GF-D8 (cell line): ENCODE data around the gene PSMB10.
"Not testable (repeated sequence)": the region's sequence is repeated elsewhere in the genome, so short reads cannot be mapped to it uniquely, and the experiment has no call there.

ENCODE experiments used
- DNase-seq: peaks from one replicate; lab custom pipeline; 2025; lab: John Stamatoyannopoulos, UW

PSMB10 gene

DNA sequence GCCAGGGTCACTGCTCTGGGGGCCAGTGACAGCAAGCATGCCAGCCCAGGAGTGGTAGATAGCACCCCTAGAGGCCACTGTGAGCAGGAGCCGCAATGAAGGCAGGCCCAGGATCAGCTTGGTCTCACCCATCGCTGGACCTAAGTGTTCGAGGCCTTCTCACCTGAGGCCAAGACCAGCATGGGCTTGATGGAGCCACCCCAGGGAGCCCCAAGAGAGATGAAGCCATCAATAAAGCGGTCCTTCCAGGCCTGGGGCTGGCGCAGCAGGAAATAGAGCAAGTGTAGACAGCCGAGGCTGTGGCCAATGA lies 5.5 kb upstream of the PSMB10 start:
- no peak for DNase-seq

DNA sequence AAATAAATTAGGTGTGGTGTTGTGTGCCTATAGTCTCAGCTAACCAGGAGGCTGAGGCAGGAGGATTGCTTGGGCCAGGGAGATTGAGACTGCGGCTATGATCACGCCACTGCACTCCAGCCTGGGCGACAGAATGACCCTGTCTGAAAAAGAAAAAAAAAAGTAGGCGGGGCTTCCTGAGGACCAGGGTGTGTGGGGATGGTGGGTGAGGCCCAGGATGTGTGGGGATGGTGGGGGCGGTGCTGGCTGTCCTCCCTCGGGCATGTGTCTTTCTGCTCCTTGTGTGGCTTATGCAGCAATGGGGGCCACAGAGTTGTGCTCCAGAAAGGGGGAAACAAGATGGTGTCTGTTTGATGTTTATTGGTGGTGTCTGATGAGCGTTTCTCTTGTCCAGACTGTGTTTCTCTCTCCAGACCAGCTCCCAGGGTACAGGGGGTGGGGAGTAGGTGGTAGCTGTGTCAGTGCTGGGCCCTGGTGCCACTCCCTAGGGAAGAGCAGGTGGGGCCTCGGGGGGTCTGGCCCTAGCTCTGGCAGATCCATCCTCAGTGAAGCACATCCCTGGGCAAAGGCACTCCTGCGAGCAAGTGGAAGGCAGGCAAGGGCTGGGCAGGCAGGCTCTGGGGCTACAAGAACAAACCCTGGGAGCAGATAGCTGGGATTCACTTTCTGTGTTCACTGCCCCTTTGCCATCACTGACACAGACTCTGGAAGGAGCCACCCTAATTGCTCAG lies 5.0 kb upstream of the PSMB10 start:
- DNase-seq, result no peak

DNA sequence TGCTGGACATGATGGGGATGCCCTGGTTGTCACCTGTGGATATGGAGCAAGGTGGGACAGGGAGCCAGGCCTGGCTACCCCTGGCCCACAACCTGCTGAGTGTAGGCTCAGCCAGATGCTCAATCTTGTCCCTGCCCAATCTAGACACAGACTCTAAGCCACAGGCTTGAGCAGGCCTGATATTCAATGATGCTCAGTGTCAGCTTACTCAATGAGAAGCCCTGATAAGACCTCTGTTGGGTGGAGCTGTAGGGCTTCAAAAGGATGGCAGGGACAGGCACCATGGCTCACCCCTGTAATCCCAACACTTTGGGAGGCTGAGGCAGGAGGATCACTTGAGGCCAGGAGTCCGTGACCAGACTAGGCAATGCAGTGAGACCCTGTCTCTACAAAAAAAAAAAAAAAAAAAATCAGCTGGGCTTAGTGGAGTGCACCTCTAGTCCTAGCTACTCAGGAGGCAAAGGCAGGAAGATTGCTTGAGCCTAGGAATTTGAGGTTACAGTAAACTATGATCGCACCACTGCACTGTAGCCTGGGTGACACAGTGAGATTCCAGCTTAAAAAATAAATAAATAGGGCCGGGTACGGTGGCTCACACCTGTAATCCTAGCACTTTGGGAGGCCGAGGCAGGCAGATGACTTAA lies 3.9 kb upstream of the PSMB10 start:
- no peak for DNase-seq

DNA sequence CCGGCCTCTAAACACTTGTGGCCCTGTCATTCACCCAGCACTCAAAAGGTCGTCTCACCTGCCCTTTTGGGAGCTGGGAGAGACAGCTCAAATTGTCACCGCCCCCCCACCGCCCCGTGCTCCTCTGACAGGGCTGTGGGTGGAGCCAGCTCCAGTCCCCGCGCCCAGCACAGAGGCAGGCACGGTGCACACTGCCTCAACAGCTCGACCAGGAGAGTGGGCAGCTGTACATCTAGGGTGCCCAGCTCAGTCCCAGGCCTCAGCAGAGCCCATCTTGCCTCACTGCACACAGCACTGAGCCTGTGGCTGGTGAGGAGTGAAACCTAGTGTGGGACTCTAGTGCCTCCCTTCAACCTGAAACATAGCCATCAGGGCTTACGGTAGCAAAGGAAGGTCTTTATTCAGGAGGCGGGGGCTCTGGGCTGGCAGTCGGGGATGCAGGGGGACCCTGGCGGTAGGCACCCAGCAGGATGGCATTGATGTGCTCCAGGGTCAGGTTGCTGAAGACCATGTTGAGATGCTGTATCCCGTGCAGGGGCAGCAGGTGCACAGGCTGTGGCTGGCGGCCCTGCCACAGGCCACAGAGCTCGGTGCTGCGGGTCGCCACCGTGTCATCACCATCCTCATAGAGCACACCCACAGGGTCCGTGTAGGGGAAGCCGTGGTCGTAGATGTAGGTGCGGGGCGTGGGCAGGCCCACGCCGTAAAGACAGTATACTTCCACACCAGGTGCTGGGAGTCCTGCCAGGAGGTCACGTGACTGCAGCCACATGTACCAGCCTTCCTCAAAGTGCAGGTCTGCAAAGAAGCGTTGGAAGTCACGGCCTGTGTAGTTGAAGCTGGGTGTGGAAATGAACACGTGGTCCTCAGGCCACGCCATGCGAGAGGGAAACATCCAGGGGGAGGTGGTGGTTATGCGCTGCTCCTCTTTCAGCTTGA lies 3.1 kb upstream of the PSMB10 start:
- peak; percentile 6 for DNase-seq

DNA sequence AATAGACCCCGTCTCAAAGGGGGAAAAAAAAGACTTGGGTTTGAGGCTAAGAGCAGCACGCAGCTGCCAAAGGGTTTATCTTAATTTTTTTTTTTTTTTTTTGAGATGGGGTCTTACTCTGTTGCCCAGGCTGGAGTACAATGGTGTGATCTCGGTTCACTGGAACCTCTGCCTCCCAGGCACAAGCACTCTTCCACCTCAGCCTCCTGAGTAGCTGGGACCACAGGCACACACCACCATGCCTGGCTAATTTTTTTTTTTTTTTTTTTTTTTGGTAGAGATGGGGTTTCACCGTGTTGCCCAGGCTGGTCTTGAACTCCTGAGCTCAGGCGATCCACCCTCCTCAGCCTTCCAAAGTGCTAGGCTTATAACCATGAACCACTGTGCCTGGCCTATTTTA lies 1.1 kb upstream of the PSMB10 start:
- not testable (repeated sequence) for DNase-seq

DNA sequence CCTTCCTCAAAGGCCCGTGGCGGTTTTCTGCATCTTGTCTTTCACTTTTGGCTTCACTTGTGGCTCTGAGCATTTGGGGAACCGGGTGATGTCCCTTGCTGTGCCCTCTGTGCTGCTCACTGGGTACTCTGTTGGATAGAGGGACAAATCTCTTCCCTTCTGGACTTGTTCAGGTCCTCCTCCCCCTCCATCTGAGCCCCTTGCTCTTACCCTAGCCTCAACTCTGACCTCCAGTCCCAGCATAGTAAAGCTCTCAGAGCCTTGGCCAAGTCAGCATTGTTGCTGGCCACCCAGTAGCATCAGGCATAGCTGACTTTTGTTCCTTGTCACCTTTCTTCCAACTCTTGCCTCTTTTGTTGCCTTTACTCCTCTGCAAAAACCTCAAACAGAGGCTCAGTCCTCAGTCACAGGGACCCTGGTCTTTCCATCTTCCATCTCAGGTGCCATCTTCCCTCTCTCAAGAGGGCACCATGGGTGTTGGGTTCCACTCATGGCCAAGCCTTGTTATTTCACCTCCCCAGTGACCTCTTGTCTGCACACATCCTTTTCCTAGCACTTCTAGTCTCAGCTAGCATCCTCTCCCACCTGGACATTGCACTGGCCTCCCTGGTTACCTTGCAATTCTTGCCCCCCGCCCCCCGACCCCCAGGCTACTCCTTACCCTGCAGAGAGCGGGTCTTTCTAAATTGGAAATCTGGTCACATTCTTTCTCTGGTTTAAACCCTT lies 393 bp upstream of the PSMB10 start:
- DNase-seq, result peak; percentile 62

DNA sequence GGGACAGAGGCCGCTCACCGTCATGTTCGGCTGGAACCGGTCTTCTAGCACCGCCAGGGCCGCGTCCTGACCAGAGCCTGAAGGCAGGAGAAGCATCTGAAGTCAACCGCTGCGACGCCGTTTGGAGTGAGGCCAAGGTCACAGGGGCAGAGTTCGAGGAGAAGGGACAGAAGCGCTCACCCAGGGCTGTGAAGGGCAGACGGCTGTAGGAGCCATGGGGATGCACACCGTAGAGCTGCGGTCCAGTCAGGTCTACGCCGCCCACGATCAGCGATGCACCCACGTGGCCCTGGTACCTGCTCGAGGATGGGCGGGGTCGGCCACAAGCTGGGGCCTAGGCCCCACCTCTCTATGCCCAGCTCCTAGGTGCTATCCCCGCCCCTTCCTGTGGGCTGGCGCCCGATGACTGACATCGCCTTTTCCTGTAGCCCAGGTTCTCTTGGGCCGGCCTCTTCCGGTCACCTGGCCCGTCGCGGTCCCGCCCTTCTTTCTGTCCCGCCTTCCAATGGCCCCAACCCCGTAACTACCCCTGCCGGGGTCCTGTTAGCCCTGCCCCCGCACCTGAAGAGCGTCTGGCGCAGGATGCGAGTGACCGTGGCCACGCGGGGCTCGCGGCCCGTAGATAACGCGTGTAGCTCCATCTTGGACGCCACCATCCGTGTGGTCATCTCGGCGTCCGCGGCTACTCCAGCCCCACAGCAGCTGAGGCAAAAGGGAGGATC lies 1.1 kb downstream of the PSMB10 start:
- peak; percentile 73 for DNase-seq

DNA sequence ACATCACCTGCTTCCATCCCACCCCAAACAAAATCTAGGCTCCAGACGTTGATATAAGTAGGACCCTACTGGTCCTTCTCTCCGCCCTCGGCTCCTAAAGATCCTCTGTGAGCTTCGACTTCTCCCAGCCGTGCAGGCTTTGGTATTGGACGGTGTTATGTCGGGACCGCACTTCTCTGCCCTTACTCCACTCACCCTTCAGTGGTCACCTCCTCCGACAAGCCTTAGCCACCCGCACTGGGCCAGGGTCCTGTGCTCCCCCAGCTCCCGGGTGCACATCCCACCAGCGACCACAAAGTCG lies 1.6 kb downstream of the PSMB10 start:
- no peak for DNase-seq

DNA sequence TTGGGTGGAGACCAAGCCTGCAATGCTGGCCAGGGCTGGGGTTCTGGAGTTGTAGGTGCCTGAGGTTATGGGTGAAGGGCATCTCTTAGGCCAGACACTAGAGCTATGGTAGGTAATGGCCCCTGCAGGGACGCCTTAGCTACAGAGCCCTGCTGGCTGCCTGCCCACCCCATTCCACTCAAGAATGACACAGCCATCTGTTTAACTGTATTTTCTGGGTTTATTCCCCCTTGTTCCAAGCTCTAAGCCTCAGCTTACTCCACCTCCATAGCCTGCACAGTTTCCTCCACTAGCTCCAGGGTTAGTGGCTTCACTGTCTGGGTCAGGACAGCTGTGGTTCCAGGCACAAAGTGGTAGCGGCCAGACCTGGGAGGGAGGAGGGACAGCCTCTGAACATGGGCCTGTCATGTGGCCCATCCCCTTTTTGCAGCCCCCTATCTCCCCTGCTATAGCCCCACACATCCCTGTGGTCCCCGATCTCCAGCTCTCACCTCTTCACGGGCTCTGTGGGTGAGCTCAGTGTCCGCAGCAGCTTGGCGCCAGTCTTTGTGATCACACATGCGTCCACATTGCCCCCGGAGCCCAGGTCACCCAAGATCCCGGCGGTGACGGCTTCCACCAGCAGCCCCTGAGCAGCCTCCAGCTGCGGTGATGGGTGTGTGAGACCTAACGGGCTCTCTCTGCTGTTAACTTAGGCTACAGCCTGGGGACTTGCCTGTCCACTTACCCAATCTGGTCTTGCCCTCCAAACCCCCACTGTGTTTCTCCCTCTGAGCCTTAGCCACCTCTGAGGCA lies 2.1 kb downstream of the PSMB10 start:
- no peak for DNase-seq

DNA sequence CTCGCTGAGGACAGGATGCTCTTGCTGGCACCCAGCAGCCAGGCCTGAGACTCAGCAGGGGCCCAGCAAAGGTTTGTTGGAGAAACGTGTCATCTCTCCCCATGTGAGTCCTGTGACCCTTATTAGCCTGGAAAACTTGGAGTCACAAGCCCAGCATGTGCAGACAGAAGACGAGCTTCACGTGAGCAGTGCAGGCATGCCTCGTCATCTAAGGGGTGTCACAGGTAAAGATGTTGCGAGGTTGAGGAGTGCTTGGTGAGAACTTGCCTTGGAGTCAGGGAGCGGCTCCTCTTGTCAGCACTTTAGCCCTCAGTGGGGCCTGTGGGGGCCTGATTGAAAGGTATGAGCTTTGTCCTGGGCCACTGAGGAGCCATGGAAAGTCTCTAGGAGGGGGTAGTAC lies 2.8 kb downstream of the PSMB10 start:
- no peak for DNase-seq

DNA sequence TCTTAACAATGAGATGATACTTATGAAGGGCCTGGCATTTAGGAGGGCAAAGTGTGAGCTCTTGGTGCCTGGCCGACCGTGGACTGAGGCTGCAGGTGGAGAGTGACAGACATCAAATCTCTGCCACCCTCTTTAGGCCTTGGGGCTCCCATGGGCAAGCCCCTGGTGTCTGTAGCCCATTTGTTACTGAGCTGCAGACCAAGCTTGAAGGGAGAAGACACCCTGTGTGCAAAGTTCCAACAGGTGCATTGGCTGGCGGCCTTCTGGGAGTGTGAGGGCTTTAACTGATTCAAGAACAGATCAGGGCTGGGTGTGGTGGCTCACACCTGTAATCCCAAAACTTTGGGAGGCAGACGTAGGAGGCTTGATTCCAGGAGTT lies 4.2 kb downstream of the PSMB10 start:
- no peak for DNase-seq

DNA sequence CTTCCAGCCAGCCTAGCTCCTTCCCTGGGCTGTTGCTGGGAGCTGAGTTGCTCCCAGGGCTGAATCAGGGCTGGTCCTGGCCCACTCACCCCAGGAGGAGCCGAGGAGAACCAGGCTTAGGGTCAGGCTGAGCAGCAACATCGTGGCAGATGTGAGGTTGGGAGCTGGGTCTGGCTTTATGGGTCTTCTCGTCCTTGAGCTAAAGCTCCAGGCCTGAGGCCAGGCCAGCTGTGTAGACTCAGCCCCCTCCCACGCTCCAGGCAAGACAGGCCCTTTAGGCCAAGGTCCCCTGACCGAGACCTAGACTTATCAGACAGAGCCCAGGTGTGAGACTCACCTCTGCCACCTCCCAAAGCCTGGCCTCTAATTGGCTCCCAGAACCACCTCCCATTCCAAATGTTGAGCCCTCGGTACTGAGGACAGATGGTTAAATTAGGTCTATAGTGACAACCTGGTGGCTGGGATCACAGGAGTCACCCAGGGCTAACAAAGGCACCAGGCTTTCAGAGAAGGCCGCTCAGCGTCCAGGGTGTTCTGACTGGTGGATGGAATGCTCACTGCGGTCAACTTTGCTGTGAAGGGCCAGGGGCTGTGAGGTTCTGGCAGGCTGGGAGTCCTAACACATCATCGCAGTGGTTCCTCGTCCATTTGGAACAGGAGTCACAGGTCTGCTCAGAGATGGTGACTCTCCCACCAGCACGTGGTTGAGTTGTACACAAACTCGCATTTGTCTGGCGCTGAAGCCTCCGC lies 4.8 kb downstream of the PSMB10 start, which contains the start of gene CTRL:
Gene CTRL, minus strand, starts transcription at position 151 of the 750 bp plus-strand sequence. Its CDS starts 10 bp downstream, at position 141.
- no peak for DNase-seq

DNA sequence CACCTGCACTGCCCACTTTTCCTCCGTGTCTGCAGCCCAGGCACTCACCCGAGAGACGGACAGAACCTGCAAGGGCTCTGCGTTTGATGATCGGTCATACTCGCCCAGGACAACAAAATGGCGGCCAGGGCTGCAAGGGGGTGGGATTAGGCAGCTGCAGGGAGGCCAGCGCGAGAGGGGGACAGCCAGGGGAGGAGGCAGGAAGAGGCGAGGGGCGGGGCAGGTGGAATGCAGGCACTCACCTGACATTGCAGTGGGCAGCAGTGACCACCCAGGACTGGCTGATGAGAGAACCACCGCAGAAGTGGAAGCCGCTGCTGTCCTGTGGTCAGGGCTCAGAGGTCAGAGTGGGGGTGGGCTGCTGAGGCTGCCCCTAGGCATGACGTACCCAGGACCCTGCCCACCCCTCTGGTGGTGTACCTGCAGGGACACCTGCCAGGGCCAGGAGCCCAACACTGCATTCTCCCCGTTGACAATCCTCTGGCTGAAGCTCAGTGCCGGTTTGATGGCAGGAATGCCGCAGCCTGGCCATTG lies 5.9 kb downstream of the PSMB10 start:
- DNase-seq, result no peak

DNA sequence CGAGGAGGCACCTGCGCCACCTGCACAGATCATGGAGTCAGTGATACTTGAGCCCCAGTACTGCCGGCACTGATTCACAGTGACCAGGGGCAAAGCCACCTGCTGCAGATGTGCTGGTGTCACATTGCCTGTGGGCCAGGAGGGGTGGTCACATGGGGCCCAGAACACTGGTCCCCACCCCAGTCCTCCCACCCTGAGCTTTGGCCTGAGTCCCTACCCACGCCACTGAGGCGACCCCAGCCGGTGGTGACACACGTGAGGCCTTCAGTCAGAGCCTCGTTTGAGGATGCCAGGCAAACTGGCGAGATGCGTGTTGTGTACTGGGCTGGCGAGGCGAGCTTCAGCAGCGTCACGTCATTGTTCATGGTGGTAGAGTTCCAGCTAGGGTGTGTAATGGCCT lies 6.5 kb downstream of the PSMB10 start:
- DNase-seq, result no peak

DNA sequence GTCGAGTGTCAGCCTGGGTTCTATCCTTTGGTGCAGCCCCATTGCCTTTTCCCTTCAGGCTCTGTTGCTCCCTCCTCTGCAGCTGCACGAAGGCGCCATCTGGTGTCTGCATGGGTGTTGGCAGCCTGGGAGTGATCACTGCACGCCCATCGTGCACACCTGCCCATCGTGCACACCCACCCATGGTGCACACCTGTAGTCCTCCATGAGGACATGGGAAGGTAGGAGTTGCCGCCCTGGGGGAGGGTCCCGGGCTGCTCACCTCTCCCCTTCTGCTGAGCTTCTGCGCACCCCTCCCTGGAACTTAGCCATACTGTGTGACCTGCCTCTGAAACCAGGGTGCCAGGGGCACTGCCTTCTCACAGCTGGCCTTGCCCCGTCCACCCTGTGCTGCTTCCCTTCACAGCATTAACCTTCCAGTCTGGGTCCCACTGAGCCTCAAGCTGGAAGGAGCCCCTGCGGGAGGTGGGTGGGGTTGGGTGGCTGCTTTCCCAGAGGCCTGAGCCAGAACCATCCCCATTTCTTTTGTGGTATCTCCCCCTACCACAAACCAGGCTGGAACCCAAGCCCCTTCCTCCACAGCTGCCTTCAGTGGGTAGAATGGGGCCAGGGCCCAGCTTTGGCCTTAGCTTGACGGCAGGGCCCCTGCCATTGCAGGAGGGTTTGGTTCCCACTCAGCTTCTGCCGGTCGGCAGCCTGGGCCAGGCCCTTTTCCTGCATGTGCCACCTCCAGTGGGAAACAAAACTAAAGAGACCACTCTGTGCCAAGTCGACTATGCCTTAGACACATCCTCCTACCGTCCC lies 7.9 kb downstream of the PSMB10 start:
- DNase-seq, result peak; percentile 25

DNA sequence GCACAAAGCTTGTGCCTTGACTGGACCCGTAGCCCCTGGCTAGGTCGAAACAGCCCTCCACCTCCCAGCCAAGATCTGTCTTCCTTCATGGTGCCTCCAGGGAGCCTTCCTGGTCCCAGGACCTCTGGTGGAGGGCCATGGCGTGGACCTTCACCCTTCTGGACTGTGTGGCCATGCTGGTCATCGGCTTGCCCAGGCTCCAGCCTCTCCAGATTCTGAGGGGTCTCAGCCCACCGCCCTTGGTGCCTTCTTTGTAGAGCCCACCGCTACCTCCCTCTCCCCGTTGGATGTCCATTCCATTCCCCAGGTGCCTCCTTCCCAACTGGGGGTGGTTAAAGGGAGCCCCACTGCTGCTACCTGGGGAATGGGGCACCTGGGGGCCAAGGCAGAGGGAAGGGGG lies 8.5 kb downstream of the PSMB10 start:
- no peak for DNase-seq

DNA sequence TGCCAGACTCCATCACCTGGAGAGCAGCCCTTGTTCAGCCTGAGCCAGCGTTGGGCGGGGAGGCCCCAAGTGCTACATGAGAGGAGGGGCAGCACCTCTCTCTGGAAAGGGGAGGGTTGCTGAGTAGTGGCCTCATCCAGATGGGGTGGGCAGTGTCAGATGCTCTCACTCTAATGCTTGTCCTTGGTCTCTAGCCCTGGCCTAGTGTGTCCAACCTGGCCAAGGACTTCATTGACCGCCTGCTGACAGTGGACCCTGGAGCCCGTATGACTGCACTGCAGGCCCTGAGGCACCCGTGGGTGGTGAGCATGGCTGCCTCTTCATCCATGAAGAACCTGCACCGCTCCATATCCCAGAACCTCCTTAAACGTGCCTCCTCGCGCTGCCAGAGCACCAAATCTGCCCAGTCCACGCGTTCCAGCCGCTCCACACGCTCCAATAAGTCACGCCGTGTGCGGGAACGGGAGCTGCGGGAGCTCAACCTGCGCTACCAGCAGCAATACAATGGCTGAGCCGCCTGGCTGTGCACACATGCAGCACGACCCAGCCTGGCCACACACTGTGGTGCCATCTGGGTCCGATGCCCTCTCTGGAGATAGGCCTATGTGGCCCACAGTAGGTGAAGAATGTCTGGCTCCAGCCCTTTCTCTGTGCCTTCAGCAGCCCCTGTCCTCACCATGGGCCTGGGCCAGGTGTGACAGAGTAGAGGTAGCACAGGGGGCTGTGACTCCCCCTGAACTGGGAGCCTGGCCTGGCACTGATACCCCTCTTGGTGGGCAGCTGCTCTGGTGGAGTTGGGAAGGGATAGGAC lies 9.3 kb downstream of the PSMB10 start:
- no peak for DNase-seq

DNA sequence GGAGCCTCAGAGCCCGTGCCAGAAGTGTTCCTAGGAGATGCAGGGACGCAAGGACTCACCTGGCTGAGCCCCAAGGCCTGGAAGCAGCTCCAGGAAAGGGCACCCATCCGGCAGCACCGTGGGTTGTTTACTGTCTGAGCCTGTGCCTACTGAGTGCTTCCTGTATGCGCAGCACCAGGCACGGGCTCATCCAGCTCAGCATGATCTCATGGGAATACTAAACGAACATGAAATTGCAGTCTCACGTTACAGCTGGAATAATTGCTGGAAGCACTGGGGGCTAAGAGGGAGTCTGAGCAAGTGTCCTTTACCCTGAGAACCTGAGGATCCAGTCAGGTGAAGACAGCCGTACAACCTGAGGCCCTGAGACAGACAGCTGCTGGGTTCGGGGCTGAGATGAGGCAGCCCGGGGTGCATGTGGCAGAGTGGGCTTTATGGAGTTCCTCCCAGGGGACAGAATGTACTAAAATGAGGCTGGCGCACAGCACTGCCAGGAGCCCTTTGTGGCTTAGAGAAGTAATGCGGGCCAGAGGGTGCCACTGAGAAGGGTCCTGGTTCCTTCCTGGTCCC lies 10.4 kb downstream of the PSMB10 start:
- no peak for DNase-seq
